Activated gamma-delta T cell (primary cell): ENCODE results near the gene KANSL3.
"Not testable (repeated sequence)": the region's sequence is repeated elsewhere in the genome, so short reads cannot be mapped to it uniquely, and the experiment has no call there.

Source experiments
- DNase-seq: peaks from one replicate; lab custom pipeline; 2025; lab: John Stamatoyannopoulos, UW

Gene KANSL3

GRCh38 chr2:96558485-96558884 is 79.6 kb downstream of the KANSL3 start:
- no peak for DNase-seq

GRCh38 chr2:96558061-96558460 is 80.1 kb downstream of the KANSL3 start:
- no peak for DNase-seq

DNA sequence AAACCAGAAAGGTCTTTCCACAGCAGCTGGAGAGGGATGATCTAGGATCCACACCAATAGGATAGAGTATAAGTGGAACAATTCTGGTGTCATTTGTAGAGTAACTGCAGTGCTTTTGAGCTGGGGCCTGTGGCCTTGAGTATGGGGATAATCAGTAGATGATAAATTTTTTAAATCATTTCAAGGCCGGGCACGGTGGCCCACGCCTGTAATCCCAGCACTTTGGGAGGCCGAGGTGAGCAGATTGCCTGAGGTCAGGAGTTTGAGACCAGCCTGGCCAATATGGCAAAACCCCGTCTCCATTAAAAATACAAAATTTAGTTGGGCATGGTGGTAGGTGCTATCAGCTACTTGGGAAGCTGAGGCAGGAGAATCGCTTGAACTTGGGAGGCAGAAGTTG is 80.7 kb downstream of the KANSL3 start:
- not testable (repeated sequence) for DNase-seq

DNA sequence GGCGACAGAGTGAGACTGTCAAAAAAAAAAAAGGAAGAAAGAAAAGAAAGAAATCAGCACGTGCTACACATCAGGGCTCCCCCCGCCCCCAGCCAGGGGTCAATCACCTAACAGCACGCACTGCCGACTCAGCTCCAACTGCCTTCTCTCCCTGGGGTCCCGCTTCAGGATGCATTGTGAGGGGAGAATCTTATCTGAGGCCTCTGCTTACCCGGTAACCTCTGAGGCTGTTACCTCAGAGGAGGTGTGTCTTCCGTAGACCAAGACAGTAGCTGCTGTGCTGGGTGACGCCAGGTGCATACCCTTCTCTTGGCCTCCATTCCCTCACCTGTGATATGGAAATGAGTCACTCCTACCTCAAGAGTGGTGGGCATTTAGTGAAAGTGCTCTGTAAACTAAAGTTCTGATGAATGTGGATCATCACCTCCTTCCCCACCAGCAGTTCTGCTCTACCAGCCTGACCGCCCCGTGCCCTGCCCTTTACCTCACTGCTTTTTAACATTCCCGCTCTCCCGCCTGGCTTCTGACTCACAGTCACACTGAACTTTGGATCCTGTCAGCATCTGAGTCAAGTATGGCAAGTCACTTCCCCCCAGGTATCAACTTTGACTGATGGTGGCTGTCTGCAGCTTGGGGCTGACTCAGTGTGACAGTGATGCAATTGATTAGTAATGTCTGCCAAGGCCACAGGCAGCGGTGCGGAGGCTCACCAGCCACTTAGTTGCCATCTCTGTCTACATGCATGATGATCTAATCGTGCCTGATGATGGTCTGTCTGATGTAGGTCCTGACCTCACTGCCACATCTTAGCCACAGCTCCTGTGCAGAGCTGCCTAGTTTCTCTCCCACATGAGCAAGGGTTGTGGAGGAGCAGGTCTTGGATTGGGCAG is 81.4 kb downstream of the KANSL3 start:
- no peak for DNase-seq

DNA sequence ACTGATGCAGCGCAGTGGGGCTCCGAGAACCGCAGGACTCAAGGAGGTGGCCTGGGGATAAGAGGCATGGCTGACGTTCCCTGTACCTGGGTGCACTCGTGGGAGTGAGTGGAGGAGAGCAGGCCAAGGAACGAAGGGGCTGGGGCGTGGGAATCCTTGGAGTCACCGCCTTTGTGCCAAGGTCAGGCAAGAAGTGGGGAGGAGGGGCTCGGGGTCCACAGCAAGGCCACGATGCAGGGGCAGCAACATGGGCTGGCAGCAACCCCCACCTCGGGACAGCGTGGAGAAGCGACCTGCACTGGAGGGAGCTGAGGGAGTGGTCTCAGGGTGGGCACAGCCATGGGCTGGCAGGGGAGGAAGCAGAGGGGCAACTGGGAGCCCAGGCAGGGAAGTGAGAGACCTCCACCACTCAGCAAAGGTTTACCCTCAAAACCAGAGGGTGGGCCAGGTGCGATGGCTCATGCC is 82.9 kb downstream of the KANSL3 start:
- DNase-seq: no peak

DNA sequence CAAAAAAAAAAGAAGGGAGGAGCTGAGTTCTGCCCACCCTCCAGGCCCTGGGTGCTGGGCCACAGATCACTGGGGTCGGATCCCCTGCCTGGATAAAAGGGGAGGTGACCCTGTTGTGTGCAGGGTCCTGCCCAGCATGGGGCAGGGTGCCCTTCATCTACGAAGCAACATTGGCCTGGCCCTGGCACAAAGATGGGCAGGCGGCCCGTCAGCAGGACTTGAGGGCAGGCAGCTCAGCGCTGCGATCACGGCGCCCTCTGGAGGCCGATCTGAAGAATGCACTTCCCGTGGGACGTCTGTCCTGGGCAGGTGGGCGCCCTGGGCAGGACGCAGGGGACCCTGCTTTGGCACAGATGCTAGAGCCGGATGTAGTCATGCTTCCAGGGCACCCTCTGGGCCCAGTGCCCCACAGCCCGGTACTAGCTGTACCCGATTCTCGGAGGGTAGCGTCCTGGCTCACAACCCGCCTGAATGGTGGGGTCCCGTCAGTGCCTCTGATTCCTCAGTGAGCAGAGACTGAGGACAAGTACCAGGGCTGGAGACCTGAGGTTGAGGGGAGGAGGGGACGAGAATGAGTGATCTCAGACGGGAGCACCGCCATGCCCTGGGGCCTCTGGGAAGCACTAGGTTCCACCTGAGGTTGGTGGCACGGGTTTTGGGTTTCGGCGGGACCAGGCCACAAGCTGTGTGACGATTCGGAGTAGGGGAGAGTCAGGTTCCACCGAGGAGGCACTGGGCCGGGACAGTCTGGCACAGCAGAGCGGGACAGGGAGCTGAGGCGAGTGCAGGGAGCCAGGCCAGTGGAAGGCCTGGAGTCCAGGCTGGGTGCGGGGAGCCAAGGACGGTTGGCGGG is 83.6 kb downstream of the KANSL3 start:
- DNase-seq: peak; percentile 27

GRCh38 chr2:96553957-96554292 is 84.2 kb downstream of the KANSL3 start:
- DNase-seq: not testable (repeated sequence)

DNA sequence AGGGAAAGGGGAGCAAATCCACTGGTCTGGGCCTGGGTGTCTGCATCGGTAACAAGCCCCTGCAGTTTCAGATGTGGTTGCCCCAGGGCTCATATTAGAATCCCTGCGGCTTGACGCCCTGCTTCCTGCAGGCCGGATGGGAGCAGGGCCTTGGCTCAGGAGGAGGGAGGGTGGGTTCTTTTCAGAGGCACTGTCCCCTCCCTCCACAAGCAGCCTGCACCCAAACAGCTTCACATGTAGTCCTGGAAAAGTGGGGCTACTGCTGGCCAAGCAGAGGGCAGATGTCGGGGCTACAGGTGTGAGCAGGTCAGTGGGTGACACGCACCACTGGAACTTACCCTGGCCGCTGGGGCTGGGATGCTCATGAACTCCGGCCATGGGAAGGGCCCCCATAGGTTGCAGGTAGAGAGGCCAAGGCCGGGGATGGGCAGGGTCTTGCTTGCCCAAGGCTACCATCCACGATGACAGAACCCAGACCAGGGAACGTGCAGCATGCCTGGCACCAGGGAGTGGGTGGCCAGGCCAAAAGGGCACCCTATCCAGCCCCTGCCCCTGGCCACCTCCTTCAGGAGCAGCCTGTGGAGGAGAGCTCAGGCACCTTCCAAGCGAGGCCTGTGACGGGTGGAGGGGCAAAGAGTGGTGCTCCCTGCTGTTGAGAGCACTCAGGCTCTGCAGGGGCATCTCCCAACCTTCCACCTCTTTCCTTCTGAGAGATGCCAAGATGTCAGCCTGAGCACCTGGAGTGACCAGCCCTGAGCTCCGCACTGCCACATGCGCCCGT is 84.7 kb downstream of the KANSL3 start:
- no peak for DNase-seq

DNA sequence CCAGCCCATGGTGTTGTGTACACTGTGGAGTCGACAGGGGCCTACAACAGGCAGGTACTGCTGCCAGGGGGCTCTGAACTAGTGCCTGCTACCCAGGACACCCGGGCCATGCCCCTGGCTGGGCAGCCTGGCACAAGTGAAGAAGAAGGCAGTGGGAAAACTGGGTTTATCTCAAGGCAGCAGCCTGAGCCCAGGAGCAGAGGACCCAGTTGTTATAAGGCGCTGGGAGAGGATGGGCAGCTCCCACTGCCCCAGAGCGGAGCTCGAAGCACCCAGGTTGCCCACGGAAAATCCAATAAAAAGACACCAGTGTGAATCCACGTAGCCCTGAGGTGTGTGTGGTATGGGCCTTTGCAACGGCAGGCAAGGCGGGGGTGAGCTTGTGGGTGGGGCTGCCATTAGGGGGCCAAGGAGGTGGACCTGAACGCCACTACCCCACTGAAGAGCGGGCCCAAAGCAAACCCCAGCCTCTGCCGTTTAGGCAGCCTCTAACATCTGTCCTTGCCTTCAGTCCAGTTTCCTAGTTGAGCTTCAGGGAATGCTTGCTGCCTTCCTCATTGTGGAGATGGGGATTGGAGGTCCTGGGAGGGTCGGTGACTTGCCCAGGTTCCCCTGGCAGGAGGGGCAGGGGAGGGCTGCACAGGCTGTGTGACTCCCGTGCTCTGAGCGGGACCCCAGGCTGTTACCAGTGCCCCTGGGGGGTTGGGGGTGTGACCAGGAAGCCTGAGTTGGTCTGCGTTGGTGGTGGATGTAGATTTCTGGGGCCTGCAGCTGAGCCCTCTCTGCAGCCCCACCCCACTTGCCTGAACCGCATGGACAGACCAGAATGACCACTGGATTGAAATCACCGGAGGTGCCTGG is 85.6 kb downstream of the KANSL3 start:
- DNase-seq: no peak

DNA sequence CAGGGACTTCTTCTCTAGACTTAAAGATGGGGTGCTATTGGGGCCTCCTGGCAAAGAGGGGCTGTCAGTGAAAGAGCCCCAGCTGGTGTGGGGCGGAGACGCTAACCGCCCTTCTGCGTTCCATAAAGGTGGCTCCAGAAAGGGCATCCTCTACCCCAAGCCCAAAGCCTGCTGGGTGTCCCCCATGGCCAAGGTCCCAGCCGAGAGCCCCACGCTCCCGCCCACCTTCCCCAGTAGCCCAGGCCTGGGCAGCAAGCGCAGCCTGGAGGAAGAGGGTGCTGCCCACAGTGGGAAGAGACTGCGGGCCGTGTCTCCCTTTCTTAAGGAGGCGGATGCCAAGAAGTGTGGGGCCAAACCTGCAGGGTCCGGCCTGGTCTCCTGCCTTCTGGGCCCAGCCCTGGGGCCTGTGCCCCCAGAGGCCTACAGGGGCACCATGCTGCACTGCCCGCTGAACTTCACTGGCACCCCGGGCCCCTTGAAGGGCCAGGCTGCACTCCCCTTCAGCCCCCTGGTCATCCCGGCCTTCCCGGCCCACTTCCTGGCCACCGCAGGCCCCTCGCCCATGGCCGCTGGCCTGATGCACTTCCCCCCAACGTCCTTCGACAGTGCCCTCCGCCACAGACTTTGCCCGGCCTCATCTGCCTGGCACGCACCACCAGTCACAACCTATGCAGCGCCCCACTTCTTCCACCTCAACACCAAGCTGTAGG is 86.4 kb downstream of the KANSL3 start:
- DNase-seq: no peak

- no peak for DNase-seq
Measured at GRCh38 chr2:96550787-96551604, 87.1 kb downstream of the KANSL3 start.

- DNase-seq: no peak
Measured at GRCh38 chr2:96549967-96550786, 87.9 kb downstream of the KANSL3 start.

- DNase-seq: no peak
Measured at GRCh38 chr2:96549466-96549785, 88.7 kb downstream of the KANSL3 start.

DNA sequence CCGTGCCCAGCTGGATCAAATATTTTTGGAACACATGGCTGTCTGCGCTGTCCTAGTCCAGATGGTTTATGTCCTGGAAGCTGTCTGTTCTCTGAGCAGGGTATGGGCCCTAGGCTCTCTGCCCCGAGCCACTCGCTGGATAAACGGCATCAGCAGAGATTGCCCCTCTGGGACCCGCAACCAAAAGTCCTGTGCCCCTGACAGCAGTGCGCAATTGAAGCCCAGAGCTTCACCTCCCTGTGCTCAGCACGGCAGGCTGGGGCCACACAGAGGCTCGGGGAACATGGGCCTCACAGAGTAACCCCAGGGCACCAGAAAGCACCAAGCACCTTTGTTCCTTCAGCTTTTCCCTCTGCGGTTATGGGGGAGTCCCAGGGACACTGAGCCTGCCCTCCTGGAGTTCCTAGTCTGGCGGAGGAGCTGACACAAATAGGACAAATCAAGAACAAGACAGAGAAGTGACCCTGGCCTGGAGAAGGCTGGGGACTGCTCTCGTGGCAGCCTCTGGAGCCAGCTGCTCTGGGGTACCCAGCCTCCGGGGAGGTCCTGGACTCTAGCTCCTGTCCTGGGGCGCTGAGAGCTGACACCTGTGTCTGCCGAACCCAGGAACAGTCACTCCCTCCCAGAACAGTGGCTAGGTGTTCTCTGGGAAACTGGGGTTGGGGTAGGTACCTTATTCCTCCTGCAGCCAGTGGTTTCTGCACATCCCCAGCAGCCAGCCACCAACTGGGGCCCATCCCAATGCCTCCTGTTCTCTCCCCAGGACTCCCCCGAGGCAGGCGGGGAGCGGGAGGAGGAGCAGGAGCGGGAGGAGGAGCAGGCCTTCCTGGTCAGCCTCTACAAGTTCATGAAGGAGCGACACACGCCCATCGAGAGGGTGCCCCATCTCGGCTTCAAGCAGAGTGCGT is 89.3 kb downstream of the KANSL3 start:
- DNase-seq: no peak

- DNase-seq: no peak
Measured at GRCh38 chr2:96547731-96548171, 90.4 kb downstream of the KANSL3 start.

DNA sequence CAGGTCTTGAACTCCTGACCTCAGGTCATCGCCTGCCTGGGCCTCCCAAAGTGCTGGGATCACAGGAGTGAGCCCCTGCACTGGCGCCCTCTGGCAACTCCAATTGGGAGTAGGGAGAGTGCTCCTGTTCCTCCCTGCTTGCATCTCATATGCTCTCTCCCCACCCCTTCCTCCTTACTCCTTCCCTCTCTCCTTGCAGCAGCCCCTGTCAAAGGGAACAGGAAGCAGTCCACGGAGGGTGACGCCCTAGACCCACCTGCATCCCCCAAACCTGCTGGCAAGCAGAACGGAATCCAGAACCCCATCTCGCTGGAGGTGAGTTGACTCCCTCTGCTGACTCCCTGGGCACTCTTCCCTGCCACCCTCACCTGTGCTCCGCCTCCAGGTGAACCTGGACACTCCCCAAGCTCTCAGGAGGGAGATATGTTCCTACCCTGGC is 90.9 kb downstream of the KANSL3 start:
- no peak for DNase-seq

GRCh38 chr2:96546797-96547196 is 91.3 kb downstream of the KANSL3 start:
- no peak for DNase-seq

GRCh38 chr2:96546321-96546720 is 91.8 kb downstream of the KANSL3 start:
- no peak for DNase-seq
